ENCODE results near the gene RAD51B.

- TF ChIP-seq CTCF (IDR thresholded peaks at IDR 0.05) (no peak), POLR2A (IDR thresholded peaks at IDR 0.05) (no peak)
Observed at GRCh38 chr14:67999290-67999689, 179.7 kb downstream of the RAD51B start.

All from thyroid gland (tissue), 4 donors.